GM18498 (cell line): ENCODE results near the gene USP9X.
A peak's percentile ranks its signal among the peaks of the same experiment; 100 is the strongest.
"Not testable (repeated sequence)": the region's sequence is repeated elsewhere in the genome, so short reads cannot be mapped to it uniquely, and the experiment has no call there.

ENCODE experiments used
- ATAC-seq: cut with Tn5 transposase; IDR thresholded peaks from one replicate; pipeline ENCODE4 v1.9.1; 2021; ENCODE audit warnings: mild to moderate bottlenecking, moderate library complexity; ENCODE audit not compliant: unreplicated experiment

Gene USP9X, protein sequence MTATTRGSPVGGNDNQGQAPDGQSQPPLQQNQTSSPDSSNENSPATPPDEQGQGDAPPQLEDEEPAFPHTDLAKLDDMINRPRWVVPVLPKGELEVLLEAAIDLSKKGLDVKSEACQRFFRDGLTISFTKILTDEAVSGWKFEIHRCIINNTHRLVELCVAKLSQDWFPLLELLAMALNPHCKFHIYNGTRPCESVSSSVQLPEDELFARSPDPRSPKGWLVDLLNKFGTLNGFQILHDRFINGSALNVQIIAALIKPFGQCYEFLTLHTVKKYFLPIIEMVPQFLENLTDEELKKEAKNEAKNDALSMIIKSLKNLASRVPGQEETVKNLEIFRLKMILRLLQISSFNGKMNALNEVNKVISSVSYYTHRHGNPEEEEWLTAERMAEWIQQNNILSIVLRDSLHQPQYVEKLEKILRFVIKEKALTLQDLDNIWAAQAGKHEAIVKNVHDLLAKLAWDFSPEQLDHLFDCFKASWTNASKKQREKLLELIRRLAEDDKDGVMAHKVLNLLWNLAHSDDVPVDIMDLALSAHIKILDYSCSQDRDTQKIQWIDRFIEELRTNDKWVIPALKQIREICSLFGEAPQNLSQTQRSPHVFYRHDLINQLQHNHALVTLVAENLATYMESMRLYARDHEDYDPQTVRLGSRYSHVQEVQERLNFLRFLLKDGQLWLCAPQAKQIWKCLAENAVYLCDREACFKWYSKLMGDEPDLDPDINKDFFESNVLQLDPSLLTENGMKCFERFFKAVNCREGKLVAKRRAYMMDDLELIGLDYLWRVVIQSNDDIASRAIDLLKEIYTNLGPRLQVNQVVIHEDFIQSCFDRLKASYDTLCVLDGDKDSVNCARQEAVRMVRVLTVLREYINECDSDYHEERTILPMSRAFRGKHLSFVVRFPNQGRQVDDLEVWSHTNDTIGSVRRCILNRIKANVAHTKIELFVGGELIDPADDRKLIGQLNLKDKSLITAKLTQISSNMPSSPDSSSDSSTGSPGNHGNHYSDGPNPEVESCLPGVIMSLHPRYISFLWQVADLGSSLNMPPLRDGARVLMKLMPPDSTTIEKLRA (N-terminal part only)

GRCh38 chrX:41084893-41085511 is at the start of gene USP9X:
TSS of gene USP9X (plus strand) at chrX:41085445. CDS start at chrX:41123629, 38,184 bp downstream.
- peak; percentile 66 for ATAC-seq

DNA sequence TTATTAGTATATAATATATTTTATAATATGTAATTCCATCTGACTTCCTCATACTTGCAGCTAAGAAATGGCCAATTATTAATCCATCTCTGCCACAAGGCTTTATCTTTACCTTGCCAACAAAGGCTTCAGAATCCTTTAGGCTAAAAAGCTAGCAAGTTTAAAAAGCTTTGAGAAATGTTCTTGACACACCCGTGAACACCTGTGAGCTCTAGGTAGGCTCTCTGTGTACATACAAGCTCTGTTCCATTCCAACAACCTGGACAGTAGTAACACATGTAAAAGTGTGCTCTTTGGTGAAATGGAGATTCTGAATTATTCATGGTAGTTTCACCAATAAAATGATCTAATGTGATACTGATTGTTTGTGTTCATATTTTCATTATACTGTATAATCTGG is 49.7 kb upstream of the USP9X start:
- ATAC-seq = no peak

- ATAC-seq = no peak
Measured at GRCh38 chrX:41036668-41037326, 48.4 kb upstream of the USP9X start.

GRCh38 chrX:41043196-41043595 is 42.0 kb upstream of the USP9X start:
- ATAC-seq = no peak

- no peak for ATAC-seq
Measured at GRCh38 chrX:41043674-41044345, 41.4 kb upstream of the USP9X start.

GRCh38 chrX:41045960-41046567 is 39.2 kb upstream of the USP9X start:
- no peak for ATAC-seq

DNA sequence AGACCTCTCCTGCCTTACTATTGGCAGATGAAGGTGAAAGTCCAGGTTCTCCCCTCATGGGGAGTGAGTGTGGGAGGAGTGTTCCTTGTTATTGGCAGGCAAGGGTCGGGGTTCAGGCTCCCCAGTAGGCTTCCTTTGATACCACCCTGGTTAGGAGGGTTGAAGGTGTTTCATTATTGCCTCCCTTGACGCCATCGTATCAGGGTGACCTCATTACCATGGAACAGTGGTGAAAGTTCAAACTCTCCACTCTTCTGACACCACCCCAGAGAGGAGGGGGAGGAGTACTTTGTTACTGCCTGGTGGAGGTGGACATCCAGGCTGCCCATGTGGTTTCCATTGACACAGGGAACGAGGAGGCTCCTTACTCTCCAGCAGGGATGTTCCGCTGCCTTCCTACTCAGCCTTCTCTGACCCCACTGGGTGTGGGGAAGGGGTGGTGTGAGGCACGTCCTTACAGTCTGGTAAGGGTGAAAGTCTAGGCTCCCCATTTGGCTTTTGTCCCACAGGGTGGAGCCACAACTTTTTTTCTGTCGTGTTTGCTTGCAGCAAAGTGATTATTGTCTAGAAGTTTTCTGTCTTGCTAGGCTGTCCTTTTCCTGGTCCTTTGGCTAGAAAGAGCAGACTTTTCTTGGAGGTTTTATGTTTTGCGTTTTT is 37.2 kb upstream of the USP9X start:
- no peak for ATAC-seq

DNA sequence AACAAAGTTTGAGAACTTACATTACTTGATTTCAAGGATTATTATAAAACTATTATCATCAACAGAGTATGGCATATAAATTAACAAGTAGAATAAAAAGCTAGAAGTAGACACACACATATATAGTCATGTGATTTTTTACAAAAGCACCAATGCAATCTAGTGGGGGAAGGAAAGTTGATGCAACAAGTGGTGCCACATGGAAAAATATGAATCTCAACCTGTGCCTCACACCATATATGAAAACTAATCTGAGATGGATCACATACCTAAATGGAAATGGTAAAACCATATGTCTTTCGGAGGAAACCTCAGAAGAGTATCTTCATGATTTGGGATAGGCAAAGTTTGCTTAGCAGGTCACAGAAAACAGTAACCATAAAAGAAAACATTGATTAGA is 34.9 kb upstream of the USP9X start:
- ATAC-seq = no peak

DNA sequence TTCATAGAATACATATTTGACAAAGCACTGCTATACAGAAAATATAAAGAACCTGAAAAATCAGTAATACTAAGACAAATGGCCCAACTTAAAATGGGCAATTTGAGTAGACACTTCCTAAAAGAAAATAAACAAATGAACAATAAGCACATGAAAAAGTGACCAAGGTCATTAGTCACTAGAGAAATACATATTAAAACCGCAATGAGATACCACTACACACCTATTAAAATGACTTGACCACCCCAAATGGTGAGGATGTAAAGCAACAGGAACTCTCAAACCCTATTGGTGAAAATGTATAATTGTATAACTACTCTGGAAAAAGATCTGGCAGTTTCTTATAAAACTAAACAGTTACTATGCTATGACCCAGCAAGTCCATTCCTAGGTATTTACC is 34.0 kb upstream of the USP9X start:
- no peak for ATAC-seq

- ATAC-seq = no peak
Measured at GRCh38 chrX:41055740-41056139, 29.5 kb upstream of the USP9X start.

GRCh38 chrX:41063276-41063675 is 22.0 kb upstream of the USP9X start:
- not testable (repeated sequence) for ATAC-seq

- no peak for ATAC-seq
Measured at GRCh38 chrX:41064018-41064417, 21.2 kb upstream of the USP9X start.

DNA sequence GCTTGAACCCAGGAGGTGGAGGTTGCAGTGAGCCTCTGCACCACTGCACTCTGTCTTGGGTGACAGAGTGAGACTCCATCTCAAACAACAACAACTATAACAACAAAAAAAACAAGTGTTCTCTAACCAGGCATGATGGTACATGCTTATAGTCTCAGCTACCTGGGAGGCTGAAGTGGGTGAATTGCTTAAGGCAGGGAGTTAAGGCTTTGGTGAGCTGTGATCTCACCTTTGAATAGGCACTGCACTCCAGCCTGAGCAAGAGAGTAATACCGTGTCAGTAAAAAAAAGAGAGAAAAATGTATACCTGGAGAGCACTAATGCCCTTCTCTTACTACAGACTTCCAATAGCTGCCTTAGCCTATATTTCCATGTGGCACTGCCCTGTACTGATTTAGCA is 18.9 kb upstream of the USP9X start:
- ATAC-seq = no peak

DNA sequence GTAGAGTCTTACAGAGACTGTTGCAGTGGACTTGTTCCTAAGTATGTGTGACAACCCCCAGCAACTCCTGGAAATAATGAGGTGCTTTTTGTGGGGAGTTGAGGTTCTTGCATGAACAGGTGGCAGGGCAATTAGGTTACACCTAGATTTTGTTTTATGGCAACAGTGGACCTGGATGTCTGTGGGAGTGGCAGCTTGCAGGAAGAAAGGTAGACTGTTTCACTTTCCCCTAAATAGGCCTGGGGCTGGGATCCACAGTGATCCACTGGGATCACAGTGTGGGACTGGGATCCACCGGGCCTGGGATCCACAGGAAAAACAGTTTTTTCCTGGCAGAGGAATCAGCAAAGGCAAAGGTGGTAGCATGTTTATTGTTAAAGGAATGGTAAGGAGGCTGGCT is 18.3 kb upstream of the USP9X start:
- no peak for ATAC-seq

DNA sequence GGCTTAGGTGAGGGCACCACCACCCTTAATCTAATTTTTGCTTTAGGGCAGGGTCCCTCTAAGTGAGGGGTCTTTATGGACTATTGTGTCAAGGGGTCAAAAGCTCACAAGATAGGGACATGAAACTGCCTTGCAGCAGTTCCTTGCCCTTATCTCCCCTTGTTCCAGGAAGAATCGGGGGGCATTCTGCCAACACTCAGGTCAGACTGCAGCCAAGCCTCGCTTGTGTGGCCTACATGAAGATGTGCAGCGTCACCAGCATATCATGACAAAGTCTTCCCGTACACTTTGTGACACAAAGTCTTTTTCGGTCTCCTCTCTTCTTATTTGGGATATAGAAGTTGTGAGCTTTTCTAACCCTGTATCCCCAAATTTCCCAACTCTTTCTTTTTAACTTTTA is 17.5 kb upstream of the USP9X start:
- no peak for ATAC-seq

DNA sequence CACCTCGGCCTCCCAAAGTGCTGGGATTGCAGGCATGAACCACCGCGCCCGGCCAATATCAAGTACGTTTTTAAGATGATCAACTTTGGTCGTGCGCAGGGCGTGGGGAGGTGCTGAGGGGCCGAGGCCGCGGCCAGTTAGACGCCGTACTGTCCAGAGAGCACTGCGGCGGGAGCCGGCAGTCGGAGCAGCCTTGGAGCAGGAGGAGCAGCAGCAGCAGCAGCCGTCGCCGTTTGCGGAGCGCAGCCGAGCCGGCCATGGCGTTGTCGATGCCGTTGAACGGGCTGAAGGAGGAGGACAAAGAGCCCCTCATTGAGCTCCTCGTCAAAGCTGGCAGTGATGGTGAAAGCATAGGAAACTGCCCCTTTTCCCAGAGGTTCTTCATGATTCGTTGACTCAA is 8.5 kb upstream of the USP9X start:
- ATAC-seq = no peak

DNA sequence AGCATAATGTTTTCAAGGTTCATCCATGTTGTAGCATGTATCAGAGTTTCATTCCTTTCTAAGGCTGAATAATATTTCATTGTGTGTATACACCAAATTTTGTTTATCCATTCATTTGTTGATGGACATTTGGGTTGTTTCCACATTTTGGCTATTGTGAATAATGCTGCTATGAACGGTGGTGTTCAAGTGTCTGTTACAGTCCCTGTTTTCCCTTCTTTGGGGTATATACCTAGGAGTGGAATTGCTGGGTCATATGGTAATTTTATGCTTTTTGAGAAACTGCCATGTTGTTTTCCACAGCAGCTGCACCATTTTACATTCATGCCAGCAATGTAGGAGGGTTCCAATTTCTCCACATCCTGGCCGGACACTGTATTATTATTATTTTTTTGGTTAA is 3.4 kb upstream of the USP9X start:
- ATAC-seq = no peak

DNA sequence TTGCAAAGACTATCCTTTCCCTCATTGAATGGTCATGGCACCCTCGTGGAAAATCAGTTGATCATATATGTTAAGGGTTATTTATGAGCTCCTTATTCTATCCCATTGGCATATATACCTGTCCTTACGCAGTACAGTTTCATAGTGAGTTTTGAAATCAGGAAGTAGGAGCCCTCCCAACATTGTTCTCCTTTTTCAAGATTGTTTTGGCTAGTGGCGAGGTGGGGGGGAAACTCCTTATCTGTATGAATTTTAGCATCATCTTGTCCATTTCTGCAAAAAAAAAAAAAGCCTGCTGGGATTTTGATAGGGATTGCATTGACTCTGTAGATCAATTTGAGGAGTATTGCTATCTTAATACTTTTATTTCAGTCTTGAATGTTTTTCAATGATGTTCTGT is 2.5 kb upstream of the USP9X start:
- no peak for ATAC-seq
